Measurements from ENCODE around the gene UAP1.
"Not testable (repeated sequence)": the region's sequence is repeated elsewhere in the genome, so short reads cannot be mapped to it uniquely, and the experiment has no call there.

UAP1 gene

DNA sequence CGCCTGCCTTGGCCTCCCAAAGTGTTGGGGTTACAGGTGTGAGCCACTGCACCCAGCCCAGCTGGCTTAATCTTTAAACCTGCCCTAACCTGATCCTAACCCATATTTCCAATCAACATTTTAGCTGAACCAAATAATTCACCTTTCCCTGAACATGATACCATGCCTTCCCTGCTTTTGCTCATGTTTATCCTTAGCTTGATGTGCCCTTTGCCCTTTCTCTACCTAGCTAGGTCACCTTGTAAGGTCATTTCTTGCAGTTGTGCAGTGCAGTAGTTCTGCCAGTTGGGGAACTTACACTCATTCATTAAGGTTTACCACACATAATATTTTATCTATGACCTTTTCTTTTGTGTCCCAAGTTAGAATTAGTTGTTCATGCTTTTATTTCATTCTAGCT lies 5.3 kb downstream of the UAP1 start:
- DNase-seq, result no peak

DNA sequence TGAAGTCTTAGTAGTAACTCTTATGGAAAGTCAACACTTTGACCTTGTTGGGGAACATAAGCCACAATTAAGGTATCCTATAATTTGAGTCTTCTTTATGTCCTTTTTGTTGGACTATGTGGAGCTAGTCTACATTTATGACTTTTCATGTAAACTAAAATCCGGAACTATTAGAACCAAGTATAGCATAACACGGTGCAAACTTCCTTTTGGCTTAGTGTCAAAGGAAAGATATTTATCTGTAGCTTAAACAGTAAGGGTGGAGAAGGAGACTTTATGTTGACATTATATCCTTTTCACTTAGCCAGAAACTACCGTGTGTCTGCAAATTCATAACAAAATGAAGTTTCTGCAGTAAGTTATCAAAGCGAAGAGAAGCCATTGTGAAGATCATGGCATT lies 7.3 kb downstream of the UAP1 start:
- DNase-seq, result no peak

DNA sequence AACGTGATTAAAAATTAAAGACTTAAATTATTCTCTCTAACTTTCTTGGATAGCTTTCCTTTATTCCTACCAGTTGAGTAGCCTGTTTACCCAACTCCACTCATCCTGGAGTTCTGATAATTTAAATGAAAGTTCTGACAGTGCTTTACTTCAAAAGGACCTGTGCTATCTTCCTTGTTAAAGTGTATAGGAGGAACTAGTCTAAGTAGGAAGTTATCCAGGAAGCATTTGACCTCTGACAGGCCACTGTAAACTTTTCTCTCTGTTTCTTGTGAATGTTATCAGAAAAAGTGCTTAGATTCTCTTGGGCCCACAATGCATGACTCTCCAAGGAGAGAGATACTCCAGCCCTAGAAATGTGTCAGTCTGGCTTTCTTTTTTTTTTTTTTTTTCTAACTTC lies 9.2 kb downstream of the UAP1 start:
- DNase-seq, result no peak

DNA sequence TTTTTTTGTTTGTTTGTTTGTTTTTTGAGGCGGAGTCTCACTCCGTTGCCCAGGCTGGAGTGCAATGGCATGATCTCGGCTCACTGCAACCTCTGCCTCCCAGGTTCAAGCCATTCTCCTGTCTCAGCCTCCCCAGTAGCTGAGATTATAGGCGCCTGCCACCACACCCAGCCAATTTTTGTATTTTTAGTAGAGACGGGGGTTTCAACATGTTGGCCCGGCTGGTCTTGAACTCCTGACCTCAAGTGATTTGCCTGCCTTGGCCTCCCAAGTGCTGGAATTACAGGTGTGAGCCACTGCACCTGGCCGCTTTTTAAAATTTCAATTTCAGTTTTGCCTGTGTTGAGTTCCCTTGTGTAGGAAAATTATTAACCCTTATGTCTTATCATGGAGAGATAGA lies 9.6 kb downstream of the UAP1 start:
- DNase-seq, result not testable (repeated sequence)

DNA sequence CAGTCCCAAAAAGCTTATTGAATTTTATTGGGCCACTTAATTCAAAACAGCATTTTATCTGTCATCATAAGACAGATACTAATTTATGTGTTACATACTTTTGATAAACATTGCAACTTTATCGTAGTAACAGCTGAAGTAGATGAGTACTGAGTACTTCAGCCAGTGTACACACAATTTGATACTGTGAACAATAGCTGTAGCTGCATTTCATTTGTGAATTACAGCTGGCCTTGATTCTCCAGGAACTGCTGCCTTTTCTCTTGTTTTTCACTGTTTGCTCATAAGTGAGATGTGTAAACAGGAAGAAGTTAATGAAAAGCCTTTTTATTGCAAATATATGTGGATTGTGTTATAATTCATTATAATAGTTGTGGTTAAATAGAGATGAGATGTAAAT lies 10.2 kb downstream of the UAP1 start:
- DNase-seq, result no peak

DNA sequence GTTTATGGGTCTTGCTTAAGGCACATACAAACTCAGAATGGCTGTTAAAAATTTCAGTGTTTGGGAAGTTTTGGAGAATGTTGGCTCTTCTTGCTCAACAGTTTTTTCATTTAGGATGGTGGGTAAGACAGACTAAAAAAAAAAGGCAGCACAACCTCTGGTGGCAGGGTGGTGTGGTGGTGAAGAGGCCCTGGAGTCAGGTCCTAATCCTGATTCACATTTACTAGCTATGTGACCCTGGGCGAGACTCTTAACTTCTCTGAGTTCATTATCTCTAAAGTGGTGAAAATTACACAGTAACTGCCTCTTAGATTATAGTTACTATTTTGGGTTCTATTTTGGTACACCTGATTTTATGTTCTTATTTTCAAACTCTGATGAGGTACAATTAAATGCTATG lies 11.6 kb downstream of the UAP1 start:
- DNase-seq, result no peak

DNA sequence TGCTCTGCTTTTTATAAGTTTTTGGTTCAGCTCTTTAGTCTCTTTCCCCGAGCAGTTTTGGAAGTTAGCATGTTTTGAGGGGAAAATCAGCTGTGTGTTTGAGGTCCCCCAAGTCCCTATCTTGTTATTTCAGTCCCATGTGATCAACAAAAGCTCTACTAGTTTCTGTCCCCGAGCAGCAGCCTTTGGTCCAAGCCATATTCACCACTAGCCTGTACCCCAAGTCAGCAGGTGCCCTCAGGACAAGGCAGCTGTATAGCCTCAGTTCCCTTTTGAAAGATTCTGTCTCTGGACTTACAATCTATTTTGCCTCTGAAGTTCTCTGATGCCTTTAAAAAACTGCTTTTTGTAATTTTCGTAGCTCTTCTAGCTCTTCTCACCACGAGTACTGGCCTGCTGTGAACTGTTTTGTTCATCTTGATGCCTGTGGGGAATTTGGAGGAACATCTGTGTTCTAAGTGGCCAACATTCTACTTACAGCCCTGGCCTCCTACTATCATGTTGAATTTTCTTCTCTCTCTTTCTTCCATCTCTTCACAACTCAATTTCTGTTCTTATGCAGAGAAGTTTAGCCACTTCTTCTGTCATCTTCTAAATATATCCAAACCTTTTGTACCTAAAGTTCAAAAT lies 16.7 kb downstream of the UAP1 start:
- DNase-seq, result no peak

DNA sequence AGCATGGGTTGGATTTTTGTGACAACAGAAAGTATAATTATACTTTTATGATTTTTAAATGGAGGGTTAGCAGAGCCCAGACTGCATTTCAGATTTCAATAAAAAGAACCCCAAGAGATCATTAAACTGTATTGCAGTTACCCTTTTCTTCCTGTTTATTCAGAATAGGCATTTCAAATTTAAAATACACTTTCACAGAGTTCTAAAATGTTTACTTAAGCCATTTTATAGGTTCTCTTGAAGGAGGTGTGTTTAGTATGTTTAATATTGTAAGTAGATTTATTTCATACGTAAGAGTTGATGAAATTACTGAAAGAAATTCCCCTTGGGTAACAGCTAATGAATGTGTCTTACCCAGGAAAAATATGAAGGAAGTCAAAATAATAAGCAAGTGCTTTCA lies 17.4 kb downstream of the UAP1 start:
- DNase-seq, result no peak

DNA sequence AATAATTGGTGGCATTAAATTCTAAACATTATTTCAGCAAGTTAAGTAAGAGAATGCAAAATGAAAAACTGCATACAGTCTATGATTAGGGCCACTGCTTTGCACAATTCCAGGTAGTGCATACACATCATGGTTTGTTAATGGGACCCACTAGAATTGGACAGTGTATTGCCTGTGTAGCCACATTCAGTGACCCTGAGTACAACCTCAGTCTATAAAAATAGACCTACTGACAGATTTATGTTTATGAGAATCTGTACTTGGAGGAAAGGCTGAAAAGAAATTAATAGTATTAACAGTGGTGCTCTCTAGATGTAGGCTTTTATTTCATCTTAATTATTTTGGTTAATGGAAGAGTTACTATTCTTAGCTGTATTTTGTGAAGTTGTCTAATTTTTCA lies 18.8 kb downstream of the UAP1 start:
- no peak for DNase-seq

DNA sequence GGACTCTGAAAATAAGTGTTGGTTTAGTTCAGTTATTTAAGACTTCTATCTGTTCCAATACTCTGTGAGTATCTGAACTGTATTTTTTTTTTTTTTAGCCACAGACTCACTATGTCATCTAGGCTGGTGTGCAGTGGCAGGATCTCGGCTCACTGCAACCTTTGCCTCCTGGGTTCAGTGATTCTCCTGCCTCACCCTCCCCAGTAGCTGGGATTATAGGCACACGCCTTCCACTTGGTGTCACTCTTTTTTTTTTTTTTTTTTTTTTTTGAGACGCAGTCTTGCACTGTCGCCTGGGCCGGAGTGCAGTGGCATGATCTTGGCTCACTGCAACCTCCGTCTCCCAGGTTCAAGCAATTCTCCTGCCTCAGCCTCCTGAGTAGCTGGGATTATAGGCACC lies 21.4 kb downstream of the UAP1 start:
- not testable (repeated sequence) for DNase-seq

DNA sequence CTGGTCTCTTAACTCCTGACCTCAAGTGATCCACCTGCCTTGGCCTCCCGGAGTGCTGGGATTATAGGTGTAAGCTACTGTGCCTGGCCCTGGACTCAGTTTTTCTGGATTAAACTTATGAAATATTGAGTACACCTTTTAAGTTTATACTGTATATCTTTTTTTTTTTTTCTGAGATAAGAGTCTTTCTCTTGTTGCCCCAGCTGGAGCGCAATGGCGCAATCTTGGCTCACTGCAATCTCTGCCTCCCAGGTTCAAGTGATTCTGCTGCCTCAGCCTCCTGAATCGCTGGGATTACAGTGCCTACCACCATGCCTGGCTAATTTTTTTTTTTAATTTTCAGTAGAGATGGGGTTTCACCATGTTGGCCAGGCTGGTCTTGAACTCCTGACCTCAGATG lies 23.6 kb downstream of the UAP1 start:
- not testable (repeated sequence) for DNase-seq

DNA sequence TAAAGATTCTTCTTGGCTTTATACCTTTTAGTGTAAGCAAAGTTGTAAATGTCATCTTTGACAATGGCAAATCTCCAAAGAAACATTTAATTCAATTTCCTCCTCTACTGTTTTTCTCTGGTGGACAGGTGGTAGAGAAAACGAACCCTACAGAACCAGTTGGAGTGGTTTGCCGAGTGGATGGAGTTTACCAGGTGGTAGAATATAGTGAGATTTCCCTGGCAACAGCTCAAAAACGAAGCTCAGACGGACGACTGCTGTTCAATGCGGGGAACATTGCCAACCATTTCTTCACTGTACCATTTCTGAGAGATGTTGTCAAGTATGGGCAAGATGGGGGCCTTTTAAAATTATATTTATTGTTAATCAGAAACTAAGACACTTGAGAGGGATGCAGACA lies 25.8 kb downstream of the UAP1 start:
- DNase-seq, result no peak

DNA sequence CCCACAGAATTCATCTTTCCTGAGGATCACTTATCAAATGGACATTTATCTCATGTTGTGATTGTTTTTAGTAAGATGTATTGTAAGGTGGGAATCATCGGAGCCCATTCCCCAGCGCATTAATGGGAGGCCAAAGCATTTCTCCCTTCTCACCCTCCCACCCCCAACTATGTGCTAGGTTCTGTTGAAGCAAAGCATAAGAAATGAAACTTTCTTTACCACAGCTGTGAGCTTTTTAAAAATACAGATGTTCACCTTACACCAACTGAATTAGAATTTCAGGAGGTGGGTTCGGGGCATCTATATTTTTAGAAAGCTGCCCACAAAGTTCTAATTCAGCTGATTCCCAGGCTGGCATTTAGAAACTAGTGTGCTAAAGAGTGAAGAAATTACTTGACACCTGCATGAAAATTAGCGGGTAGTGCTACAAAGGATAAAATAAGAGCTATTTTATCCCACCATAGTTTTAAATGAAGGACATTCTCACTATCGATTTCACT lies 26.3 kb downstream of the UAP1 start:
- no peak for DNase-seq

DNA sequence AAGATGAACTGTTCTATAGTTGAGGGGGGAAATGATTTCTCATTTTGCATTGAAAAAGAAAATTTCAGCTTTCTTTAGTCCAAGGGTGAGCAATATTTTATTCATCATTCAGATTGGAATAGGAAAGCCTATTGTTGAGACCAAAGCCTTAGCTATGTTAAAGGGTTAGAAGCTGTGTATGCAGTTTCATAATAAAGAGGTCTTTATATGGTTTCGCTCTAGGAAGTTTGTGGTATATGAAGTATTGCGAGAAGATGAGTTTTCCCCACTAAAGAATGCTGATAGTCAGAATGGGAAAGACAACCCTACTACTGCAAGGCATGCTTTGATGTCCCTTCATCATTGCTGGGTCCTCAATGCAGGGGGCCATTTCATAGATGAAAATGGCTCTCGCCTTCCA lies 28.6 kb downstream of the UAP1 start:
- no peak for DNase-seq

DNA sequence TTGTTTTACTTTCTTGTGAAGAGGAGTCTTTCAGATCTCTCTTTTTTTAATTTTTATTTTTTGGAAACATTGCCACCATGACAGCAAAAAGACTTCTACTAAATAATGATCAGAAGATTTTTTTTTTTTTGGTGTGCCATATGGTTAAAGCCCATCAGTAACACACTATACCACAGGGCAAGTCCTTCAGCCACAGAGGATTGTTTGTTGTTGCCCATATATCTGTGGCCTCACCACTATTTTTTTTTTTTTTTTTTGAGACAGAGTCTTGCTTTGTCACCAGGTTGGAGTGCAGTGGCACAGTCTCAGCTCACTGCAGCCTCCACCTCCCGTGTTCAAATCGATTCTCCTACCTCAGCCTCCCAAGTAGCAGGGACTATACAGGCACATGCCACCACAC lies 29.2 kb downstream of the UAP1 start:
- no peak for DNase-seq

DNA sequence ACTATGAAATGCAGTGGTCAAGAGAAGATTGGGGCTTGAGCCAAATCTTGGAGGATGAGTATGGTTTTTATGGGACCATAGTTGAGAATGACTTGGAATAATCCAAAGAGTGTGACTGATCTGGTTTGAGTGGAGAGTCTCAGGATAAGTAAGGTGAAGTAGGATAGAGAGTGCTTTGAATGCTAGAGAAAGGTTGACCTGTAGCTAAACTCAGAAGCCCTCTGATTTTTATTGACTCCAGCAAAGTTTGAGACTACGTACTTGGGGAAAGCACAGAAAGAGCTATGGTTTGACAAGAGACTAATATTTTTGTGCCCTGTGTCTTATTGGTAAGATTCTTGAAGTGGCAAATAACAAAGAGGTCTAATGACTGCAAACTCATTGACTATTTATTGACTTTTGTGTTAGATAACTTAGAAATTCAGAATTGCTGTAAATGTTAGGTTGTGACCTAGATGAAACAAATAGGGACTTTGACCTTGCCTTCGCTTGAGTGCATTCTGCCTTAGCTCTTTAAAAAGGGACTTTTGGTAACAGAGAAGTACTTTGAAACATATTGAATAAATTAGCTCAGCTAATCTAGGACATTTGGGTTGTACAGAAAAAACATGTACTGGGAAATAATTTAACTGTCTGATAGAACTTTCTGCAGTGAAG lies 35.1 kb downstream of the UAP1 start:
- DNase-seq, result no peak

DNA sequence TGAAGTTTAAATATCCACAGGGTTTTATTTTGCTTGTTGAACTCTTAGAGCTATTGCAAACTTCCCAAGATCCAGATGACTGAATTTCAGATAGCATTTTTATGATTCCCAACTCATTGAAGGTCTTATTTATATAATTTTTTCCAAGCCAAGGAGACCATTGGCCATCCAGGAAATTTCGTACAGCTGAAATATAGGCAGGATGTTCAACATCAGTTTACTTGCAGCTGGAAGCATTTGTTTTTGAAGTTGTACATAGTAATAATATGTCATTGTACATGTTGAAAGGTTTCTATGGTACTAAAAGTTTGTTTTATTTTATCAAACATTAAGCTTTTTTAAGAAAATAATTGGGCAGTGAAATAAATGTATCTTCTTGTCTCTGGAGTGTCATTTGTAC lies 37.9 kb downstream of the UAP1 start:
- DNase-seq, result no peak

DNA sequence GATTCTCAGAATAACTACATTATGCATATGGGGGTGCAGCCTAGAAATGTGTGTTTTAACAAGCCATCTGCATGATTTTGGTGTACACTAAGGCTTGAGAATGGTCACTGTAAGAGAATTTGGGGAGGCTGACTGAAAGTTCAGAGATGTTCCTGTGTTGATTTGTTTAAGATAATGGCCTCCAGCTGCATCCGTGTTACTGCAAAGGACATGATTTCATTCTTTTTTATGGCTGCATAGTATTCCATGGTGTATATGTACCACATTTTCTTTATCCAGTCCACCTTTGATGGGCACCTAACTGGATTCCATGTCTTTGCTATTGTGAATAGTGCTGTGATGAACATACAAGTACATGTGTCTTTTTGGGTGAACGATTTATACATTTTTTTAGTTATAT lies 41.6 kb downstream of the UAP1 start:
- not testable (repeated sequence) for DNase-seq

DNA sequence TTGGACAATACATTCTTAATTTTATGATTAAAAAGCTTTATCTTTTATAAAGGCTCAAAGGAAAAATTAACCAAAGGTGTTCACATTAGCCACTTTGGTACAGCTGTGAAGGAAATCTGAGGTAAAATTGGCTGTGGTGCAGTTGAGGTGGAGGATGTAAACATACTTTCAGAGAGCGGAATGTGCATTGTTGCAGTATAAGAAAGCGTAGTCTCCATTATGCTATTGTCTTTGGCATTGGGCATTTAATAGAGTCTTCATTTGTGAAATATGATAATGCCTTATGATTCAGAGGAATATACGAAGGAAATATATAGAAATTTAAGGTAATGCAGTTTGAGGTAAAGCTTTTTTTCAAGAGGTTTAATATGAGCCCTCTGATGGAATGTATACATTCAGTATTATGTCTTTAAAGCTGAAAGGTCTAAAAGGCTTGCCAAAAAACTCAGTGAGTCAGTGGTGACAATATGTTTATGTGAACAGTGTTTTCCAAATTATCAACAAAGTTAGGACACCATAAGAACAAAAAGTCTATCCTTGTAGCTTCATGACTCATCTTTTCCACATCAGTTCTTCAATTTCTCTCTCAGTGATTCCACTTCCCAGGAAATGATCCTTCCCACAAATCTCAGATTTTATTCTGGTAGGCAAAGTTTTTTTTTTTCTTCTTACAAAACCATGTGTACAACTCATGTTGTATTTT lies 43.9 kb downstream of the UAP1 start:
- DNase-seq, result no peak

DNA sequence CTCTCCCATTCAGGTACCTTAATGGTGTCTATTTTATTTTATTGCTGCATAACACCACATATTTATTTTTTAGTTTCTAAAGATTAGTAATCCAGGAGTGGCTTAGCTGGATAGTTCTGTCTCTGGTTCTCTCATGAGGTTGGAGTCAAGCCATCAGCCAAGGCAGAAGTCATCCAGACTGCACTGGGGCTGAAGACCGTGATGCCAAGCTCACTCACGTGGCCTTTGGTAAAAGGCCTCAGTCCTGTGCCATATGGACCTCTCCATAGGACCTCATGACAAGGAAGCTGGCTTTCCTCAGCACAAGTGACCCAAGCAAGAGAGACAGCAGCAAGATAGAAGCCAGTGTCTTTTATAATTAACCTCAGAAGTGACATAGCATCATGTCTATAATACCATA lies 47.8 kb downstream of the UAP1 start:
- DNase-seq, result no peak

DNA sequence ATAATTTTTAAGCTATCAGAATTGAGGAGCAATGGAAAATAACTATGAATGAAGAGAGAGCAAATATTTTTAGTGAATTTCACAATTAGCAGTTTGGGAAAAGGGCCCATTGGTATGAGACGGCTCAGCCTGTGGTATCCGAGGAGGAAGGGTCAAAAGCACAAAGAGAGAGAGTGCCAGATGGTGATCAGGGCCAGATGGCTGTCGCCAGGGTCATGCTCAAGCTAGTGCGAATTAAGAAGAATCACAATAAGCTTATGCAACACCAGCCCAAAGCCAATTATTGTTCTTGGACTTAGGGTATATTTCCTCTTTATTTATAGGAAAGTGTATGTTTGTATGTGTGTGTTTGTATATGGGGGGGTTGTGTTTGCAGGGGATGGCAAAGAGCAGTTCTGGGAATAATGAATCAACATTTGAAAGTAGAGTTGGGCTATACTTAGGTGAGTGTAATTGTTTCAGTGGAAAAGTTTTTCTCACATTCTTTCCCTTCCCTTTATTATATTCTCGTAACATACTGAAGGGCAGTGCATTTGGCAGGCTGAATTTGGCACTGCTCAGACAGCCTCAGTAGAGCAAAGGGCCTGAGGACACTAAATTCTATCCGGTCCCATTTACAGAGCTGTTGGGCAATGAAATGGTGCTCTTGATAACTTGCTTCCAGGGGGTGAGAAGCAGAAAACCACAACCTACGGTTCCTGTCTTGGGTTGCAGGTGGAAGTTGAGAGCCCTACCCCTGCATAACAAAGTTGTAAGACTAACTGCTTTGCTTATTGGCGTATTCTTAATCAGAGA lies 51.3 kb downstream of the UAP1 start:
- no peak for DNase-seq

DNA sequence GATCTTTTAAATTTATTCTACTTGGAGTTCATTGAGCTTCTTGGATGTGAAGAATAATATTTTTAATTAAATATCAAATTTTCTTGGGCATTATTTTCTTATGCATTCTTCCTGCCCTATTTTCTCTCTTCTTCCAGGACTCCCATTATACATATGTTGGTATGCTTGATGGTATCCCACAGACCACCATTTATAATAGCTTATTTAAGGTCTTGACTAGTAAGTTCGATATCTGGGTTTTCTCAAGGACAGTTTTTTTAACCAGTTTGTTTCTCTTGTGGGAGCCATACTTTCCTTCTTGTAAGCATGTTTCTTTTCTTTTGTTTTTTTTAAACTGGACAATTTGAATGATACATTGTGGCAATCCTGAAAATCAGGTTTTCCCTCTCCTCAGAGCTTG lies 55.3 kb downstream of the UAP1 start:
- DNase-seq, result no peak

DNA sequence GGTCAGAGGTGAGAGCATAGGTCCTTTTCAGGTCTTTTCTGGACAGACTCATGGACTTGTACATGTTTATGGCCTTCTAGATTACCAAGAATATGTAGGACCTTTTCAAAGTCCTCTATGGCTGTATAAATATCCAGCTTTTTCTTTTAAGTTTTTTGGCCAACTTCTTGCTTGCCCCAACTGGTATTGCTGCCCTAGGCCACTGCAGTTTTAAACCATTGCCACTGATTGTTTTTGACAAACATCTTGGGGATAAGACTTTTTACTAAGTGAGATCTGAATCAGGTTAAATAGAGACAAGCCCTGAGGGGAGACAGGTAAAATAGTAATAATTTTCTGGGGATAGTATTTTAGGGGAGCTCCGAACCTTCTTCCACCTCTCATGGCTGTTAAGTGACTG lies 56.0 kb downstream of the UAP1 start:
- DNase-seq, result no peak

DNA sequence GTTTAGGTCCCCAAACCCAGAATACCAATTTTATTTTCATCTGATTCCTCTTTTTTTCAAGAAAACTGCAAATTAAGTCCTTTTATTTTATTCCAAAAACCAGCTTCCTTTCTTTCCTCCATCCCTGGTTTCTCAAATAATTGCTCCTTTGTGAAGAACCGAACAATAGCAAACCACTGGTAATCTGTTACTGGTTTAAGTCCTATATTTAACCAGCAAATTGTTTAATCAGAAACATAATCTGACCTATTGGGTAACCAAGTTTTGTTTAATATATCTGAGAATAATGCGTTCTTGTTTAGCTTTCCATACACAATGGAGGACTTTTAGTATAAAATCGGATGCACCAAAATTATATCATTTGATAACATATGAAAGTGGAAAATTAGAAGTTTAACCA lies 57.6 kb downstream of the UAP1 start:
- DNase-seq, result no peak
